Measurements from ENCODE around the gene TMTC1.

TMTC1 gene

GRCh38 chr12:29717540-29718100 lies 66.1 kb downstream of the TMTC1 start:
- no peak for TF ChIP-seq CTCF (IDR thresholded peaks at IDR 0.05; ENCODE audit: low read depth, low read length, missing control alignments)
- no peak overlapping the region for H3K4me3 ChIP-seq (replicated peaks; ENCODE audit: low read depth, low read length)
- DNase-seq (ENCODE audit: extremely low read depth, low read depth) = no peak

- no peak for DNase-seq (ENCODE audit: extremely low read depth, low read depth)
- no peak overlapping the region for H3K4me3 ChIP-seq (replicated peaks; ENCODE audit: low read depth, low read length)
- TF ChIP-seq CTCF (IDR thresholded peaks at IDR 0.05; ENCODE audit: low read depth, low read length, missing control alignments) = no peak
These were observed 68.8 kb downstream of the TMTC1 start for GRCh38 chr12:29714966-29715365.

- TF ChIP-seq CTCF (IDR thresholded peaks at IDR 0.05; ENCODE audit: low read depth, low read length, missing control alignments) = no peak
These were observed 70.0 kb downstream of the TMTC1 start for GRCh38 chr12:29713729-29714128.

GRCh38 chr12:29711381-29711780 lies 72.4 kb downstream of the TMTC1 start:
- DNase-seq (ENCODE audit: extremely low read depth, low read depth) = no peak
- H3K4me3 ChIP-seq (replicated peaks; ENCODE audit: low read depth, low read length) = no peak overlapping the region
- no peak for TF ChIP-seq CTCF (IDR thresholded peaks at IDR 0.05; ENCODE audit: low read depth, low read length, missing control alignments)

More at GRCh38 chr12:29713729-29714128, 70.0 kb downstream of the TMTC1 start:
- H3K4me3 ChIP-seq (replicated peaks; ENCODE audit: low read depth, low read length) = no peak overlapping the region
- DNase-seq (ENCODE audit: extremely low read depth, low read depth) = no peak

GRCh38 chr12:29710104-29710503 lies 73.6 kb downstream of the TMTC1 start:
- no peak overlapping the region for H3K4me3 ChIP-seq (replicated peaks; ENCODE audit: low read depth, low read length)
- TF ChIP-seq CTCF (IDR thresholded peaks at IDR 0.05; ENCODE audit: low read depth, low read length, missing control alignments) = no peak
- DNase-seq (ENCODE audit: extremely low read depth, low read depth) = no peak

GRCh38 chr12:29709496-29710040 lies 74.2 kb downstream of the TMTC1 start:
- H3K4me3 ChIP-seq (replicated peaks; ENCODE audit: low read depth, low read length) = no peak overlapping the region
- TF ChIP-seq CTCF (IDR thresholded peaks at IDR 0.05; ENCODE audit: low read depth, low read length, missing control alignments) = no peak
- DNase-seq (ENCODE audit: extremely low read depth, low read depth) = no peak

- no peak overlapping the region for H3K4me3 ChIP-seq (replicated peaks; ENCODE audit: low read depth, low read length)
- DNase-seq (ENCODE audit: extremely low read depth, low read depth) = no peak
- TF ChIP-seq CTCF (IDR thresholded peaks at IDR 0.05; ENCODE audit: low read depth, low read length, missing control alignments) = no peak
These were observed 74.7 kb downstream of the TMTC1 start for GRCh38 chr12:29709054-29709453.

Data from HFF-Myc (cell line).